Inflammatory macrophage treated with lipopolysaccharide for 4 hours (primary cell): ENCODE measurements around the gene OSBPL5.

Source experiments
- DNase-seq: peaks from one replicate; pipeline ENCODE4 v3.0.0-alpha.2; 2020

OSBPL5 gene

GRCh38 chr11:3165152-3165705, at the start of gene OSBPL5:
Gene OSBPL5 (minus strand): TSS chr11:3165310. CDS start chr11:3129148, 36,162 bp downstream.
- peak; percentile 60 for DNase-seq

DNA sequence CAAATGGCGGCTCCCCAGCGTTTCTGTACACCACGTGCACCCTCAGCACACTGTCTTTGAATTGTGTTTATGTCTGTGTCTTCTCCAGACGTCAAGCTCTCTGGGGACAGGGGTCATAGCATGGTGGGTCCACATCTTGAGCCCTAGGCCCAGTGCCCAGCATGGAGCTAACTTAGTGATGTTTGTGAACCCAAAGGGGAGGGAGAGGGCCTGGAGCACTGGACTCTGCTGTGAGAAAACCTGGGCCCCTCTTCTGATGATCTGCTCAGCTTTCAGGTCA, 49.2 kb upstream of the OSBPL5 start:
- DNase-seq = no peak

- DNase-seq = no peak
Observed at GRCh38 chr11:3213659-3214419, 48.7 kb upstream of the OSBPL5 start.

GRCh38 chr11:3208272-3208671, 43.2 kb upstream of the OSBPL5 start:
- DNase-seq = no peak

- DNase-seq = no peak
Observed at GRCh38 chr11:3207526-3208189, 42.5 kb upstream of the OSBPL5 start.

- DNase-seq = no peak
Observed at GRCh38 chr11:3206922-3207204, 41.8 kb upstream of the OSBPL5 start.

DNA sequence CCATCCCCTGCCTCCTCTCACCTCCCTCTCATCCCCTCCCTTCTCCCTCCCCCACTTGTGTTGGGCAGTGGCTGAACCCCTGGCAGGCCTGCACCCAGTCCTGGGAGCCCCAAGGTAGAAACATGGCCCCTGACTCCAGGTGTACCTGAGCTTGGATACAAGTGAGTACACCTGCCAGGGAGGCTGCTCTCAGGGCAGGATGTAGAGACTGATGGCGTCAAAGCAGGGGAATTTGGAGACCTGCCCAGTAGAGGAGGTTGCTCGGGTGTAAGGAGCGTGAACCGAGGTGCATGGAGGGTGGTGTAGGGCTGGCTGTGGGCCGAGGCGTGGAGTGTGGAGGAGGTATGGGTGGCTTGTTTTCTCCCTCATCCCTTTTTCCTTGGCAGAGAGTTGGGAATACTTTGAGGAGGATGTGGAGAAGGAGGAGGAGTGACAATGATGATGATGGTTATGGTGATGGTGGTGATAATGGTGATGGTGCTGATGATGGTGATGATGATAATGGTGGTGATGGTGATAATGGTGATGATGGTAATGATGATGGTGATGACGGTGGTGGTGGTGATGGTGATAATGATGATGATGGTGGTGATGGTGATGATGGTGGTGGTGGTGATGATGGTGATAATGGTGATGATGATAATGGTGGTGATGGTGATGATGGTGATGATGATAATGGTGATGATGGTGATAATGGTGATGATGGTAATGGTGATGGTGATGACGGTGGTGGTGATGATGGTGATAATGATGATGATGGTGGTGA, 41.2 kb upstream of the OSBPL5 start:
- DNase-seq = no peak

DNA sequence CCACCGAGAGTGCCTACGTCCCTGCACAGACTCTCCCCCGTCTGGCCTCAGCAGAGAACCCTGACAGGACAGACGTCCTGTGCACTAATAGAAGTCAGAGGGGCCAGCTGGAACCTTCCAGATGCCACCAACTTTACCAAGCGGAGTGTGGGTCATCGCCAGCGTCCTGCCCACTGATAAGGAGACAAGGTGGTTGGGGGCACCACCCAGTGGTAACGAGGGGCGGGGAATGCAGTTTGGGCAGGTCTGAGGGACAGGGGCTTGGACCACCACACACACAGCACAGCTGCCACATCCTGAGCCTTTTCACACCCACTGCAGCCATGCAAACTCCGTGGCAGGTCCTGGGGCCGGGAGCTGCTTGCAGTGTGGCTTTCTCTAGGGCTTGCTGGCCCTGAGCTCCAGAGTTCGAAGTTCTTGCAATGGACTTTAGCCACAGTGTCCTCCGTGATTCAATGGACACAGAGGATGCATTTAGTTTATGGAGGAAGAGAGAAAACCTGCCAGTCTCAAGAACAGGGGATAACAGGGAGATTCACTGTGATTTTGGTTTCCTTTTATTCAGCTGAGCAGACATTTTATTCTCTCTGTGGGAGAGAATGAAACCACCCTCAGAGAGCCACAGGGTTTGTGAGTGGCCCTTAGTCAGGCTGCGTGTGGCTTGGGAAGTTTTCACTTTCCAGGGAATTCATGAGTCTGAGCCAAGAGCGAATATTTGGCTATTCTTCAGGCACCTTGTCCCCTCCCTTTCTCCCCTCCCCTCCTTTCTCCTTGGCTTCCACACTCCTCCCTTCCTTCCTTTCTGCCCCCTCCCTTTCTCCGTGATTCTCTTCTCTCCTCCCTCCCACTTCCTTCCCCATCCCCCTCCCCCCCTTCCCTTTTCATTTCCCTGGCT, 40.4 kb upstream of the OSBPL5 start:
- DNase-seq = no peak

DNA sequence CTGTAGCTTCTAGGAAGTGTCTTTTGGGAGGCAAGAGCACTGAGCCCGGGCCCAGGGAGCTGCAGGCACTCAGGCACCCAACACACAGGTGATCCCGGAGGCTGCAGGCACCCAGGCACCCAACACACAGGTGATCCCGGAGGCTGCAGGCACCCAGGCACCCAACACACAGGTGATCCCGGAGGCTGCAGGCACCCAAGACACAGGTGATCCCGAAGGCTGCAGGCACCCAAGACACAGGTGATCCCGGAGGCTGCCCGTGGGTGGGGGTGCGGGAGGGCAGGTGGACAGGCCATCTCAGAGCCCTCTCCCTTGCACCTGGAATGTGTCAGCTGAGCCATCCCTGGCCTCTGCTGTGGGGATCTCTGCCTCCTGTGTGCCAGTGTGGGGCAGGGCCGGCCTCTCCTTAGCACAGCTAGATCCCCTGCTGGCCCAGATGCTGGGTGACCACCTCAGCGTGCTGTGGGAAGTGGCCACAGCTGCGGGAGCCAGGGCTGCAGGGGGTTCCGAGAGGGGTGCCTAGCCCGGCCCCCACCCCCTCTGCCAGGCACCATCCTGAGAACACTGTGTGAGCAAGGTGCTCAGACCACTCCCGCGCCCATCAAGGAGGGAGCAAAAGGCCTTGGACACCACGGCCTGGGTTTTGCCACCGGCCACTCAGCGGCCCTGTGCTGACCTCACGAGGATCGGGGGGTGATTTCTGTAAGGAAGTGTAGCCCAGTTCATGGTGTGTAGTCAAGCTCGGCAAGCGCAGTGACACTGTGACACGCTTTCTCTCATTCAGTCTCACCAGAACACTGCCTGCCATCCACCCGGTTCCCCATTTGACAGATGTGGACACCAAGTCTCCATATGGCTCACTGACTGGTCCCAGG, 39.3 kb upstream of the OSBPL5 start:
- DNase-seq = no peak

DNA sequence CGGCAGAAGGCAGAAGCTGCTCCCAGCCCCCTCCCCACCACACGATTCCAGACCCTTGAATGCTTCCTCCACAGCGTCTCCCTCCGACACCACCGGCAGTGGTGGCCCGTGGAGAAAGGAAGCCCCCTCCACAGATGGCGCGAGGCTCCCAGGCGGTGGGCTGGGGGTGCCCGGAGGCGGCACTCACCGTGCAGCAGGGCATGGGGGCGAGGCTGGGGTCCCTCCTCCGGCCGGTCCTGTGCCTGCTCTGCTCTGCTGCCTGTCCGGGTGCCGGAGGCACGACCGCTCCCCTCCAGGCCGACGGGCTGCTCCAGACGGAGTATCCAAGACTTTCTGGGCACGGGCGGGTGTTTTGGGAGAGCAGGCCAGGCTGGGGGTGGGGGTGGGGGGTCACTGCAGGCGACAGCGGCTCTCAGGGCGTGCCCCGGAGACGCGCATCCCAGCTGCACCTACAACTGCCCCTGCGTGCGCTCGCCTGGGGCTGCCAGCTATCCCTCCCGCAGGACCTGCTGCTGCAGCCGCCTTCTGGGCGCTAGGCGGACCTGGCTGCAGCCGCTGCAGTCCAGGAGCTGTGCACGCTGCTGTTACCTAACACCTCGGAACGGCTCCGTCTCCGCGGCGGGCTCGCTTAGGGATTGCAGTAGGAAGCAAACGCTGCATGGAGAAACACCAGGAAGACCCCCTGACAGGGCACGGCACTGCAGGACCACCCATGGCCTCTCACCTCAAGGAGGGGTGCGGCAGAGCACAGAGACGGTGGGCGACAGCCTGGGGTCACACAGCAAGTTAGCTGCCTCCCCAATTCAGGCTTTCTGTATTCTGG, 38.3 kb upstream of the OSBPL5 start:
- DNase-seq = no peak

DNA sequence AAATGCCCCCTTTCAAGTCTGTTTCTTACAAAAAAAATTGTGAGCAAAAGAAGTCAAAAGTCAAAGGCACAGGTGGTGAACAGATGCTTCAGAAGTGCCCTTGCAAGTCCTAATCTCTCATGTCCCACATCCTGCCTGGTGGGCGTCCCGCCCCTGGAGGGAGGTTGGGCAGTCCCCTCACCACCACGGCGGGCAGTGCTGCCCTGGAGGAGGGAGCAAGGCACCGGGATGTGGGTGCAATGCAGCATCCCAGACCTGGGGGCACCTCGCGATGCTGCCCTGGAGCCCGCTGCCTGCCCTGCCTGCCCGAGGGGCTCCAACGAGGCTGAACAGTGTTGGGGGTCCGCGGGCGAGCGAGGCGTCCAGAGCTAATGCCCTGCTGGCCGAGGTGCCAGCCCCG, 37.6 kb upstream of the OSBPL5 start:
- no peak for DNase-seq

DNA sequence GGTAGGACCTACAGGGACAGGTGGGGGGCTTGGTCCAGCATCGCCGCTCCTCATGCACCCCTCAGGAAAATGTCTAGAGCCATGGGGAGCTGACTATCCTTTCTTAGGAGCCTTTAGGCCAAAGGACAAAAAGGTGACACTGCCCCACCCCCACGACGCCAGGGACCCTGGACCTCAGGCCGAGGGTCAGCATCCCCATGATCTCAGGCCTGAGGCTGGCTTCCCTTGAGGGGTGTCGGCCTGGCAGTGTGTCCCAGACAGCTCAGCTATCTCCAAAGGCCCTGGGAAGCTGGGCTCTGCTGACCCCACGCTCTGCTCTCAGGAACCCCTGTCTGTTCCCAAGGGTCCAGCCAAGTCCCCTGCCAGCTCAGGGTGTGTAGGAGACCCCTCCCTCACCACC, 37.2 kb upstream of the OSBPL5 start:
- DNase-seq = no peak

- no peak for DNase-seq
Observed at GRCh38 chr11:3201677-3202181, 36.6 kb upstream of the OSBPL5 start.

GRCh38 chr11:3201112-3201581, 36.0 kb upstream of the OSBPL5 start:
- DNase-seq = no peak

DNA sequence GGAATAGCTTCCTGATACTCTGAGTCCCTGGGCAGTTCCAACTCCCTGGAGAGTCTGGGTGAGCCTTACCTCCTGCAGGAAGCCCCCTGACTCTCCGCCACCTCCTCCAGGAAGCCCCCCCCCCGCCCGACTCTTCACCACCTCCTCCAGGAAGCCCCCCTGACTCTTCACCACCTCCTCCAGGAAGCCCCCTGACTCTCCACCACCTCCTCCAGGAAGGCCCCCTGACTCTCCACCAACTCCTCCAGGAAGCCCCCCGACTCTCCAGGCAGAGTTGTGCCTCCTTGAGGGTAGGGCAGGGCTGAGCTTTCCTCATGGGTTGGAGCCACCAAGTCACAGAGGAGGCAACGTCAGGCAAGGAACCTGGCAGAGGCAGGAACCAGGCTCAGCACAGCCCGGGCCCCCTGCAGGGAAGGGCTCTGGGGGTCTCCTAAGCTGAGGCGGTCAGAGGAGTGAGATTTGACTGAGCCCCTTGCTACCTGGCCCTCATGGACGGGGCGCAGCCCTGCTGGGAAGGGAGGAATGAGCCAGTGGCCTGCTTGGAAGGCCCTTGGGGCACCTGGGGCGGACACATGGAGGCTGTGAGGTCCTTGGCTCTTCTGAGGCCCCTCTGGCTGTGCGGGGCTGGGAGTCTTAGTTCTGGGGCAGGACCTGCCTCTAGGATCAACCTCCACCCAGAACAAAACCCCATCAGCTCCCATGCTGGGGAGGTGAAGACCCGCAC, 35.4 kb upstream of the OSBPL5 start:
- DNase-seq = no peak

DNA sequence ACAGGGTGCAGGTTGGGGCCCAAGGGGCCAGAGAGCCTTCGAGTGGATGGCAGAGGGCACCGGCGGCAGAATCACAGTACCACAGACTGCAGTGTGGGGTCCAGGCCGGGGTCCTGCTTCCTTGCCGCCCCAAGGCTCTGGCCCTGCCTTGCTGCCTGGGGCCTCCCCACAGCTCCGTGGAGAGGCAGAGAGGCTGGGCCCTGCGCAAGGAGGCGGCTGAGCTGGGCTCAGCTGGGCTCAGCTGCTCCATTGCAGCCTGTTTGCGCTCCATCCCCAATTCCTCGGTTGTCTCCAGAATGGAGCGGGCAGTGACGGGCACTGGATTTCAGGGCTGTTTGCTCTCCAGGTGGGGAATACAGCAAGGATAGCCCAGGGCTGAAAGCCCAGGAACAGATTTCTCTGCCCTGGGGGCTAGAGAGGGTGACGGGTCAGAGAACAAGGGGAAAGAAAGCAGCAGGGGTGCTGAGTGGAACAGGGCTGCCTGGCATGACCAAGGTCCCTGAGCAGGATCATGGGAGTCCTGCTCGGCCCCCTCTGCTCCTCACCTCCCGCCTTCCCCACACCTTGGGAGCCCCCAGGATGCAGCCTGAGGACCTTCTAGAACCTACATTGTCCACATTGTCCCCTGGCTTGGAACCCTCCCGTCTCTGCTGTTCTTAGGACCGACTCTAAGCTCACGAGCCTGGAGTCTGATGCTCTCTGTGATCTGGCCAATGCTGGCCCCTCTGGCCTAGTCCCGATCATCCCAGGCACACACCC, 34.6 kb upstream of the OSBPL5 start:
- DNase-seq = no peak

GRCh38 chr11:3198815-3199214, 33.7 kb upstream of the OSBPL5 start:
- no peak for DNase-seq

- DNase-seq = no peak
Observed at GRCh38 chr11:3197878-3198528, 32.9 kb upstream of the OSBPL5 start.
